ENCODE results near the gene SMPD3. TPM values are rescaled to one million over a fixed set of nuclear protein-coding genes. Genes with fewer than 3 reads are reported as not detected.

Gene SMPD3
- total RNA-seq, 1 donor from 2014 or later, result not detected

- DNase-seq (ENCODE audit: extremely low read depth, low read depth, low spot score), result no peak
These were observed 105.2 kb downstream of the SMPD3 start for GRCh38 chr16:68343137-68343536.

DNA sequence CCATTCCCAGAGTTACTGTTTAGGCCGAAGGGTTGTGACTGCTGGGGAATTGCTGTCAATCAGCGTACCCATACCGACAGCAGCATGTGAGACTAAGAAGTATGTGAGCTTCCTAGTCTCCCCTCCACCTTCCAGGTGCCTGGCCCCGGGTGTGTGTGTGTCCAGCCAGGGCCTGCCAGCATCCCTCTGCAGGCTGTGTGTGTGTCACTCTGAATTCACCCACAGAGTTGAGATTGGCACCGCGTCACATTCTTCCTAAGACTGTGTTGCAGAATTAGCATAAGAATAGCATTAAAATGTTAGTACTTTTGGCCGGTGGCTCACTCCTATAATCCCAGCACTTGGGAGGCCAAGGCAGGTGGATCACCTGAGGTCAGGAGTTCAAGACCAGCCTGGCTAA is 105.7 kb downstream of the SMPD3 start:
- DNase-seq (ENCODE audit: extremely low read depth, low read depth, low spot score), result no peak

DNA sequence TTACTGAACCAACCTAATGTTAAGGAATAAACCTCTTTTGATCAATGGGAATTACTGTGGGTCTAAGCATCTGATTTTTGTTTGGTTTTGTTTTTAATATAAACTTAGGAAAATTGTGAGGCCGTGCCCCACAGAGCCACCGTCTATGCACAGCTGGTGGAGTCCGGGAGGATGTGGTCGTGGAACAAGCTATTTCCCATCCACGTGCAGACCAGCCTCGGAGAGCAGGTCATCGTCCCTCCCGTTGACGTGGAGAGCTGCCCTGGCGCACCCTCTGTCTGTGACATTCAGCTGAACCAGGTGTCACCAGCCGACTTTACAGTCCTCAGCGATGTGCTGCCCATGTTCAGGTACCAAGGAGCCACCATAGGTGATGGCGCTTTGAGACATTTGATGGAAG is 109.1 kb downstream of the SMPD3 start:
- no peak for DNase-seq (ENCODE audit: extremely low read depth, low read depth, low spot score)

GRCh38 chr16:68338326-68339119 is 109.8 kb downstream of the SMPD3 start:
- no peak for DNase-seq (ENCODE audit: extremely low read depth, low read depth, low spot score)

GRCh38 chr16:68335175-68335574 is 113.1 kb downstream of the SMPD3 start:
- DNase-seq (ENCODE audit: extremely low read depth, low read depth, low spot score), result no peak

- peak; percentile 97 for DNase-seq (ENCODE audit: extremely low read depth, low read depth, low spot score)
These were observed 115.7 kb downstream of the SMPD3 start for GRCh38 chr16:68332411-68333121.

DNA sequence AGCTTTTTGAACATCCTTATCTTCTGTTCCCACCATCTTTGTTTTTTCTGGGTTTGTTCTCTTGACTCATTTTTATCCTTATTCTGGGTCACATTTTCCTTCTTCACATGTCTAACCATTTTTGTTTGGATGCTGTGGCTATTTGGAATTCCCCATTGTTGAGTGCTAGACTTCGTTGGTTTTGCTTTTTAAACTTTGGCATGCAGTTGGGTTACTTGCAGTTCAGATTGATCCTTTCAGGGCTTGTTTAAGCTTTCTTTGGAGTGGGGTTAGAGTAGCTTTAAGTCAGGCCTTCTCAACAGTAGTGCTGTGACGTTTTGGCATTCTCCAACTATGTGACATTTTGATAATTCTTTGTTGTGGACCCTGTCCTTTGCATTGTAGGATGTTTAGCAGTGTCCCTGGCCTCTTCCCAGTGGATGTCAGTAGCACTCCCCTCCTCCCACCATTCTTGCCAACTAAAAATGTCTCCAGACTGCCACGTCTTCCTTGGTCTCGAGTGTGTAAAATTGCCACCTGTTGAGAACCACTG is 116.4 kb downstream of the SMPD3 start:
- DNase-seq (ENCODE audit: extremely low read depth, low read depth, low spot score), result no peak

- no peak for DNase-seq (ENCODE audit: extremely low read depth, low read depth, low spot score)
These were observed 119.4 kb downstream of the SMPD3 start for GRCh38 chr16:68328860-68329390.

DNA sequence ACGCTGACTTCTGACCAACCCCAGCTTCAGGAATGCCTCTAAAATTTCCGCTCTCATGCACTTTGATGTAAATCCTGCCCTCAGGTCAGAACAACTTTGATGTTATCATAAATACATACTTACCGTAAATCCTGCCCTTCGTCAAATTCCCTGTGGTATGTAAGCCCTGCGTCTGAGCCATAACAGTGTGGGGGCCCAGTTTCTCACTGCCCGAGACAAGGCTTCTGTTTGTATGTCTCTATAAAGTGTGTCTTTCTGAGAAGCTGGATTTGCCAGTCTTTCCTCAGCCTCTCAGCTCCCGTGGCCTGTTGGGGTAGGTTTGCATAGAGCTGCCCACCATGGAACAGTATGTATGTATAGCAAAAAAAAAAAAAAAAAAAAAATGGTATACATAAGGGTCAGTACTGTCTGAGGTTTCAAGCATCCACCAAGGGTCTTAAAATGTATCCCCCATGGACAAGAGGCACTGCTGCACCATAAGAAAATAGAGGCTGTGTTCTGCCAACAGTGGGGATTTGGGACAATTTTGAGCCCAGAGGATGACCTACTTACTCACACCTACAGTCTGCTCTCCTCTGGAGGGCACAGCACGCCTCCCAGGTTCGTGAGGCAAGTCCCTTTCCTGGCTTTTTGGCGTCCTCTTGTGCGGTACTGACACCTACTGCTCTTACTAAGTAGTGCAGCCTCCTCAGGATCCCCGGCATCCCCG is 120.0 kb downstream of the SMPD3 start:
- DNase-seq (ENCODE audit: extremely low read depth, low read depth, low spot score), result peak; percentile 62

- no peak for DNase-seq (ENCODE audit: extremely low read depth, low read depth, low spot score)
These were observed 123.4 kb downstream of the SMPD3 start for GRCh38 chr16:68324780-68325357.

DNA sequence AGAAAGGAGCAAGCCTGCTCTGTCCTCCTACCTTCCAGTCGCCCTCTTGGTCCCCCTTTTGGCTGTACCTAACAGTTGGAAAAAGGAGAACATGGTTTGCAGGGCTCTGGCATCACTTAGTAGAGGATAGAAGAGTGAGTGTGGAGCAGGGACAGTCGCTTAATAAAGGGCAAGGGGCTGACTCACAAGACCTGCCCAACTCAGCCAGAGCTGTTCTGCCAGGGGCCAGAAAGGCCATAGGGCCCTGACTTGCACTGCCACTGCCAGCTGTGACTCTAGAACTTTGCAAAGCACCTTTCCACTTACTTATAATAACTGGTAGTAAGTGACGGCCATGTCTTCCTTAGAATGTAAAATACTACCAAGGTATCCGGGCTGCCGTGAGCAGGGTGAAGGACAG is 124.0 kb downstream of the SMPD3 start:
- DNase-seq (ENCODE audit: extremely low read depth, low read depth, low spot score), result no peak

GRCh38 chr16:68319185-68319908 is 129.0 kb downstream of the SMPD3 start:
- no peak for DNase-seq (ENCODE audit: extremely low read depth, low read depth, low spot score)

GRCh38 chr16:68313116-68313515 is 135.2 kb downstream of the SMPD3 start:
- DNase-seq (ENCODE audit: extremely low read depth, low read depth, low spot score), result no peak

- DNase-seq (ENCODE audit: extremely low read depth, low read depth, low spot score), result no peak
These were observed 137.4 kb downstream of the SMPD3 start, which contains the start of the genes PRMT7 and SLC7A6OS for GRCh38 chr16:68310774-68311511. Gene PRMT7 (plus strand): TSS chr16:68311019. CDS start chr16:68315980, 4,961 bp downstream. Gene SLC7A6OS (minus strand): TSS chr16:68310946. CDS start chr16:68310926, 20 bp downstream.

- no peak for DNase-seq (ENCODE audit: extremely low read depth, low read depth, low spot score)
These were observed 137.9 kb downstream of the SMPD3 start for GRCh38 chr16:68310437-68310773.

DNA sequence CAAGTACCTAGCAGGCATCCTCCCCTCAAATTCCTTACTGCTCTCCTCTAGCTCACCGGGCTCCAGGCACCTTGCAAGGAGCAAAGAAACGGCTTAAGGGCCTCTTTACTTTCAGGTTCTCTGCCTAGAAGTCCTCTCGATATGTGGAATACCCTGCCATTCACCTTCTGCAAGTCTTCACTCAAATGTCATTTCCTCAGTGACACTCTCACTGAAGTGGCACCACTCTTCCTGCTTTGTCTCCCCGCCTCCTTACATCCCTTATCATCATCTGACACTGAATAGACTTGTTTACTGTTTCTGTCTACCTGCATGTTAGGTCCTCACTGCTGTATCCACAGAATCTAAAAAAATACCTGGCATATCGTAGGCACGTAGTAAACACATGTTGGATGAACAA is 138.5 kb downstream of the SMPD3 start:
- no peak for DNase-seq (ENCODE audit: extremely low read depth, low read depth, low spot score)

All from glomerular endothelial cell (primary cell).